Myocyte (in vitro differentiated cells): ENCODE results near the gene D2HGDH. TPM values are rescaled to one million over a fixed set of nuclear protein-coding genes. Genes with fewer than 3 reads are reported as not detected.
"Not testable (repeated sequence)": the region's sequence is repeated elsewhere in the genome, so short reads cannot be mapped to it uniquely, and the experiment has no call there.

Source experiments
- DNase-seq: peaks from one replicate; pipeline ENCODE4 v3.0.0-alpha.2; 2012; ENCODE audit warnings: low read depth
- total RNA-seq: library from RNA; depleted of rRNA; stranded (reverse); fragments of >200 nt; gene quantifications from 2 replicates; pipeline ENCODE4 v1.2.3, GENCODE V29; 2014

D2HGDH gene
- total RNA-seq, 1 donor from 2014 or later: 17.3 TPM

DNA sequence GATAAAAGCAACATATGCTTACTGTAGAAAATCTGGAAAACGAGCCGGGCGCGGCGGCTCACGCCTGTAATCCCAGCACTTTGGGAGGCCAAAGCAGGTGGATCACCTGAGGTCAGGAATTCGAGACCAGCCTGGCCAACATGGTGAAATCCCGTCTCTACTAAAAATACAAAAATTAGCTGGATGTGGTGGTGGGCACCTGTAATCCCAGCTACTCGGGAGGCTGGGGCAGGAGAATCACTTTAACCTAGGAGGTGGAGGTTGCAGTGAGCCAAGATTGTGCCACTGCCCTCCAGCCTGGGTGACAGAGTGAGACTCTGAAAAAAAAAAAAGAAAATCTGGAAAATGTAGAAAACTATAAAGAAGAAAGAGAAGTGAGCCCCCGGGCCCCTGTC lies 83.4 kb downstream of the D2HGDH start:
- not testable (repeated sequence) for DNase-seq

Other genes with a start within 250 kb of the D2HGDH start
- 565 and 642 TPM in 2 replicates for gene STK25, start 226.0 kb upstream of the D2HGDH start, total RNA-seq
- gene BOK, start 175.9 kb upstream of the D2HGDH start, total RNA-seq: 69.7 and 114 TPM in 2 replicates
- 50.0 and 54.7 TPM in 2 replicates for gene THAP4, start 97.5 kb upstream of the D2HGDH start, total RNA-seq
- 92.4 and 95.2 TPM in 2 replicates for gene ATG4B, start 96.9 kb upstream of the D2HGDH start, total RNA-seq
- gene DTYMK, start 47.8 kb upstream of the D2HGDH start, total RNA-seq: 19.5 and 20.1 TPM in 2 replicates
- gene ING5, start 32.6 kb upstream of the D2HGDH start, total RNA-seq: 18.7 and 21.4 TPM in 2 replicates
- 0.47 TPM in 1 of 2 replicates, not detected in the other for gene GAL3ST2, start 42.2 kb downstream of the D2HGDH start, total RNA-seq
- 3.2 and 30.5 TPM in 2 replicates for gene NEU4, start 74.6 kb downstream of the D2HGDH start, total RNA-seq
- 0.16 TPM in 1 of 2 replicates, not detected in the other for gene PDCD1, start 124.3 kb downstream of the D2HGDH start, total RNA-seq
- 0.08 TPM in 1 of 2 replicates, not detected in the other for gene RTP5, start 135.1 kb downstream of the D2HGDH start, total RNA-seq